Gastrocnemius medialis (tissue), 4 donors: ENCODE measurements around the gene DTD1.

Experiments used
- CTCF ChIP-seq, 5 experiments: fragments of 450-650 bp in 3 of 5; fragments of 200-600 bp in 2 of 5; sonication (generic) in 2 of 5; IDR thresholded peaks in 4 of 5; conservative IDR thresholded peaks in 1 of 5; 1 replicate in 4 of 5; 2 replicates in 1 of 5; pipeline ENCODE4 v1.5.1; 2016 to 2019; ENCODE audit warnings: antibody characterized with exemption in 5 of 5, mild to moderate bottlenecking in 3 of 5, moderate library complexity in 3 of 5
- POLR2A ChIP-seq, 2 donors: fragments of 450-650 bp; IDR thresholded peaks; one replicate each; pipeline ENCODE4 v1.6.1; 2017; ENCODE audit warnings: antibody characterized with exemption in 2 of 2, mild to moderate bottlenecking in 2 of 2, moderate library complexity in 2 of 2

- TF ChIP-seq CTCF (IDR thresholded peaks at IDR 0.05 in 4 of 5, conservative IDR thresholded peaks at IDR 0.05 in 1 of 5) (no peak), POLR2A (IDR thresholded peaks at IDR 0.05) (no peak)
Observed at GRCh38 chr20:18650224-18650623, 62.4 kb downstream of the DTD1 start.
